Amniotic epithelial cell (primary cell): ENCODE results near the gene NKX1-1.
A peak's percentile ranks its signal among the peaks of the same experiment; 100 is the strongest.

Experiments used
- DNase-seq: peaks from one replicate; pipeline ENCODE4 v3.0.0-alpha.2; 2010; ENCODE audit warnings: low read depth

NKX1-1 gene

DNA sequence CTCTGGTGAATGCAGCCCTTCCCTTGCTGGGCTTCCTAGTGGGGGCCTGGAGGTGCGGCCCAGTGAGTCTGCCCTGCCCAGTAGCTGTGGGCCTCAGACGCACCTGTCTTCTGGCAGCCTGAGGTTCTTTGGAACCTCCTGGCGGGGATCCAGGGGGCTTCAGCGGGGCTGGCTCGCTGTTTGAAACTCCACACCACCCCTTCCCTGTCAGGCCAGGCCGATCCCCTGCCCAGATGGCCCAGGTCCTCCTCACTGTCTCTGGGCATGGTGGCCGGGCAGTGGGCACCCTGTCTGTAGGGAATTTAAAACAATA, 10.7 kb upstream of the NKX1-1 start:
- no peak for DNase-seq

DNA sequence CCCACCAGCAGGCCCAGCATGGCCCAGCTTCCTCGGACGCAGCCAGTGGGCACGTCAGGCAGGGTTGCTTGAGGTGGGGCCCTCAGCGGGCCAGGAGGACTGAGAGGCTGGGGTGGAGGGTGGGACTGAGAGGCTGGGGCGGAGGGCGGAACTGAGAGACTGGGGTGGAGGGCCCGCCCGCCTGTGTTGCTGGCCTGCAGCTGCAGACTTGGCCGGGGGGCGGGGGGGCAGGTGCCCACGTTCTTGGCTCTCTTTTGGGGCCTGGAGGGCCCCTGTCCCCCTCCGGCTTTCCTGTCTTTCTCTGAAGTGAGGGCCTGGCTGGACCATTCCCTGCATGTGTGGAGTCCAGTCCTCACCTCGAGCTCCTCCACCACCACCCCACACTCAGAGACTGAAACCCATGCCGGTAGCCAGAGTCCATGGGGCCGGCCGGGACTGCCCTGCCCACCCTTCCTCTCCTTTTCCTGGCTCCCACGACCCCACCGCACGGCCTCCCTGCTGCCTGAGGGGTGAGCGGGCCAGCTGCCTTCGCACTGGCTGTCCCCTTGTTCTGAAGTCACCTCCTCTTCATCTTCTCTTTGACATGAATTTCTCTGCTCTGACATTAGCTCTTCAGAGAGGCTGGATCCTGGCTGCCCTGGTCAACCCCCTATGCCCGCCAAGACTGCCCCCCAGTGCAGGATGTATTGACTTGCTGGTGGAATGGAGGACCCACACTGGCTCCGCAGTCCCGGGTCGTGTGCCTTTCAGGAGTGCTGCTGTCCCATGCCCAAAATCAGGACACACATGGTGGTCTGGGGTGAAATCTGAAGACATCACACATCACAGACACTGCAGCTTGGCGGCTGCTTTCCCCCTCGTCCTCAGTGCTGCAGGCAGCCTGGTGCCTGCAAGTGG, 10.1 kb upstream of the NKX1-1 start:
- DNase-seq, result no peak

DNA sequence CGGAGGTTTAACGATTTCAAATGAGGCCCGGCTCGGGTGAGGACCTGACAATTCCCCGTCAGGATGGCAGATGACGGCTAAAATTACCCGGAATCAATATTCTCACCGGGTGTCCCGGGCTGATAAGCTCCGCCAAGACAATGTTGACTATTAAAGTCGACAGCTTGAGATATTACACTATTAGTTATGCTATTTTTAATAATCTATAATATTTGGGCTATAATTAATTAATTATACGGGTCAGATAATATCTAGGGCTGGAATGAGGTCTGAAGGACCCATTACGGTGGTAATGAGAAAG, 9.4 kb upstream of the NKX1-1 start:
- no peak for DNase-seq

GRCh38 chr4:1414831-1415680, 8.8 kb upstream of the NKX1-1 start:
- no peak for DNase-seq

DNA sequence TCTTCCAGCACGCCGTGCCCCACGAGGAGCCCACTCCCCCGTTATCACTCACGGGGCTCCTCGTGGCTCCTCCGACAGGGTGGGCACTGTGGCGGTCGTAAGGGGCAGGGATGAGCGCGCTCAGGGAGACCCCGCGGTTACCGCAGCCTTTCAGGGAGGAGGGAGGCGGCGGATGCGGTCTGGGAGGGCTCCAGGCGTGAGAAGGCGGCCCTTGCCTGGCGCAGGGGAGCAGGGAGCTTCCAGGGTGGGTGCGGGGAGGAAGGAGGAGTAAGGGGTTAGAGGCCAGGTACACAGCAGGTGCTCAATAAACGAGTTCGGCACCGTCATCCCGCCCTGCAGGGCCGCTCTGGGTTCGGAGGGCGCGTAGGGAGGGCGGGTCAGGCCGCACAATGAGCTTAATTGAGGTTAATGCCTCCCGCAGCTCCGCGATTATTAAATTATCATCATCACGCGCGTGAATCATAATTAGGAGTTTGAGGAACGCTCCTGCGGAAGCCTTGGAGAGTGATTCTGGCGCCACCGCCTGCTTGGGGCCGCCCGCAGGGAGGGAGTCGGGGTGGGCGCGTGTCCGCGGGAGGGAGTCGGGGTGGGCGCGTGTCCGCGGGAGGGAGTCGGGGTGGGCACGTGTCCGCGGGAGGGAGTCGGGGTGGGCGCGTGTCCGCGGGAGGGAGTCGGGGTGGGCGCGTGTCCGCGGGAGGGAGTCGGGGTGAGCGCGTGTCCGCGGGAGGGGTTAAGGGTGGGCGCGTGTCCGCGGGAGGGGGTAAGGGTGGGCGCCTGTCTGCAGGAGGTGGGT, 7.6 kb upstream of the NKX1-1 start:
- DNase-seq, result no peak

- no peak for DNase-seq
These were observed 7.0 kb upstream of the NKX1-1 start for GRCh38 chr4:1413204-1413663.

DNA sequence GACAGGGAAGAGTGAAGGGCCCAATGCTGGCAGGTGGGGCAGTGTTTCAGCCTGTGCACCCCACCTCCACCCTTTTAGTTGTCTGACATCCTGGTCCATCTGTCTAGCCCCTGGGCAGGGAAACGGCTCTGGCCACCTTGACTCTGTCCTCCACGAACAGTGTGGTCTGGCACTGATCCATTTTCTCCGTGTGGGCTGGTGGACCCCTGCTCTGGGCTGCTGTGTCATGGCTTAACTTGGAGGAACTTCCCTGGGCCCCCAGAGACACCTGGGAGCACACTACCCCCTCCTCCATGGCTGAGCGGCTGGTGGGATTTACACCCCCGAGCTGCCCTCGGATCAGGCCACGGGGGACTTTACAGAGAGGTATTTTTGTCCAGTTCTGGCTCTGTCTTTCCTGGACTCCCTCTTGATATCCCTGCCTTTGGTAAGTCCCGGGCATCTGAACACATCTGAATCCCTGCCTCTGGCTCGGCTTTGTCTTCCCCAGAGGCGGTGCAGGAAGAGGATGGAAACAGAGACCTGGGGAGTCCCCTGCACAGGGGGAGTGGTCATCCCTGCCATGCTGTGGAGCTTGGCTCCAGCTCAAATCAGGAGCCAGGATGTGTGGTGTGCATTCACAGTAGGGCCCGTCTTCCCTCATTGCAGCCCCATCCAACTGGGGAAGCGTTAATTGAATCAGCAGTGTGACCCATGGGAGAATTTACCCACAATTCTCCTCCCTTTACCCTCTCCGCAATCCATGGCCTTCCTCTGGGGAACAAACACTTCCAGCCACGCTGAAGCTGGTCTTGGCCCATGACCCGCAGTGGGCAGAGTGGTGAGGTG, 6.3 kb upstream of the NKX1-1 start:
- DNase-seq, result no peak

GRCh38 chr4:1411436-1412375, 5.5 kb upstream of the NKX1-1 start:
- no peak for DNase-seq

DNA sequence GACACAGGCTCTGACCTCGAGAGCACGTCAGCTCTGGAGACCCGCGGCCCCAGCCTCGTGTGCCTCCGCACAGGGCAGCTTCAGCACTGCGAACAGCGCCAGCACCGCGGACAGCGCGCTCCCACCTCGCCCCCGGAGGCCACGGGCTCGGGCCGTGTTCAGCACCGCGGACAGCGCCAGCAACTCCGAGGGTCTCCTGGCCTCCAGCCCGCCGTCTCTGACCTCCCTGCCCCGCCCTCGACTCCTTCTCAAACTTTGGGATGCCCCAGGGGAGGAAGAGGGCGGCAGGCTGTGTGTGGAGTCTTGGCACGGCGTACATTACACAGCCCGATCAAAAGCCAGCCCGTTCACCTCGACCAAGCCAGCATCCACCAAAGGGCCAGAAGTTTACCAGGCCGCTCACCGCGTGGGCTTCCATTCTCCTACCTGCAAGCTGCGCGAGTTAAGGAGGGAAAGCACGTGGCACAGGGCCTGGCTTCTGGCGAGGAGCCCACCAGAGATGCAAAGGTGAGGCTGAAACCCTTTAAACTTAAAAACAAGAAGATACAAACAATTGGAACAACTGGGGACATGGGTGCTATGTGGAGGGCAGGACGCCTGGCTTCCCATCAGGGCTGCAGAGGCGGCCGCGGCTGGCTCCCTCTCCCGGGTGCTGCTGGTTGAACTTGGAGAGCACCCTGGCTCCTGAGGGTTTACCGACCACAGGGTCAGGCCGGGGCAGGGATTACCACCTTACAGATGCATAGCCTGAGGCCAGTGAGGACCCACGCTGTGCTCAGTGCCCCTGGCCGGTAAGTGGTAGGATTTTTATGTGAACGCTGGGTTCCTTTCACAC, 4.5 kb upstream of the NKX1-1 start:
- DNase-seq, result peak; percentile 9

DNA sequence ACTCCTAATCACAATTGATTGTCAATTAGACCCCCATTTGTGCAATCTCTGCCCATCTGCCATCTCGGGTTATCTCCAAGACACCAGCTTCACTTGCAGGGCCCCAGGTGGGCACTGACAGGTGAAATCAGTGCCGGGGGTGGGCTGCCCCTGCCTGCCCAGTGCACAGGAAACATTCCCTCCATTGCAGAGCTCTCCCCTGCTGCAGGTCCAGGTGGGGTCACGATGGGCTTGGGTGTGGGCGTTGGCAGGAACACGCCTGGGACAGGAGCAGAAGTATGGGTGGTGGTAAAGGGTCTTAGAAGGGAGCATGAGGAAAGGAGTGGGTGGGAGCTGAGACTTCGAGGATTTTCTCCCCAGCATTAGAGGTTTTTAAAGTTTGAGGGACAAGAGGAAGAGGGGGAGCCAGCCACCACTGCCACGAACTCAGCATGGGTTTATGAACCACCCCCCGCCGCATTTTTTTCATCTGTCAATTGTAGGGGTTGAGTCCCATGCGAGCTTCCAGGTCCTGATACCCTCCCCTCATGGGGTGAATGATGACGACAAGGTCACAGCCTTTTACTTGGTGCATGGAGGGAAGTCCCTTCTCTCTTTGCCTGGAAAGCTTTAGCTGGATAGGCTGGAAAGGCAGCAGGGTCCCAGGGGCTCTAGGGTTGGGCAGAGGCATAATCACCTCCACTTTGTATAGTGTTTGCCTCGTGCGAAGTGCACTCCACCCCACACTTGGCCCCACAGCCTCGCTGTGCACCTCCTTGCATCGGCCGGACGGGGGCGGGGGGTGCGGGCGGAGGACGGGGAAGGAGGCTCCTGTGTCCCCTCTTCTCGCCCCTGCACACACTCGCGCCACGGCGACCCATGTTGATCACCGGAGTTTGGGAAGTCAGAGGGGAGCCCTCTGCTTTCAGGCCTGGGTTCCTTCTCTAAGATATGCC, 3.5 kb upstream of the NKX1-1 start:
- DNase-seq, result no peak

GRCh38 chr4:1409079-1409478, 2.8 kb upstream of the NKX1-1 start:
- no peak for DNase-seq

- DNase-seq, result no peak
These were observed 2.2 kb upstream of the NKX1-1 start for GRCh38 chr4:1408418-1408817.

- no peak for DNase-seq
These were observed 1.6 kb upstream of the NKX1-1 start for GRCh38 chr4:1407657-1408333.

GRCh38 chr4:1406981-1407656, 877 bp upstream of the NKX1-1 start:
- DNase-seq, result no peak

DNA sequence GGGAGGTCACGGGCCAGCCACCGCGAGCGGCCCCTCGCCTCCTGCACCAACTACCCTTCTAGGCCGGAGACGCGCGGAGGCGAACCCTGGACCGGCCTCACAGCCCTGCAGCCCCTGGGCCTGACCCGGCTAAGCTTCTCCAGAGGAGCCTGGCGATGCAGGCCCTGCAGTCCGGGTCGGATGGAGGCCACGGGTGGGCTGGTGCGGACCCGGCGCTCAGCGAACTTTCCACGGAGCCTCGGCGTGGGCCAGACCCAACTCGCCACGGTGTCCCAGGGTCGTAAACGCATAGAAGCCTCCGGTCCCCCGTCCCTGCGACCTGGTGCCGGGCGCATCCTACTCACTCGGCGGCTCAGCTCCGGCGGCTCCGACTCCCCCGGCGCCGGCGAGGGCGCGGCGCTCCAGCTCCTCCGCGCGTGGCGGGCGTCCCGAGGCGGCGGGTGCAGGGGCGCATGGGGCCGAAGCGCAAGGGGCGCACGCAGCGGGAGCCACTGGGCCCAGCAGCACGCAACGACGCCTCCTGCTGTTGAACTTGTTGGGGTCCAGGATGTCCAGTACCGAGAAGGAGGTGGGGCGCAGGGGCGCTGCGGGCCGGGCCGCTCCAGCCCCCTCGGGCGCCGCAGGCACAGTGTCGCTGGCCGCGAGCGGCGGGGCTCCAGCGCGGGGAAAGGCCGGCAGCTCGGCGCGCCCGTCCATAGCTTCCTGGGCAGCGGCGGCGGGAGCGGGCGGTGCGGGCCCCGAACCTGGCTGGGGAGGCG, 427 bp downstream of the NKX1-1 start:
- no peak for DNase-seq

DNA sequence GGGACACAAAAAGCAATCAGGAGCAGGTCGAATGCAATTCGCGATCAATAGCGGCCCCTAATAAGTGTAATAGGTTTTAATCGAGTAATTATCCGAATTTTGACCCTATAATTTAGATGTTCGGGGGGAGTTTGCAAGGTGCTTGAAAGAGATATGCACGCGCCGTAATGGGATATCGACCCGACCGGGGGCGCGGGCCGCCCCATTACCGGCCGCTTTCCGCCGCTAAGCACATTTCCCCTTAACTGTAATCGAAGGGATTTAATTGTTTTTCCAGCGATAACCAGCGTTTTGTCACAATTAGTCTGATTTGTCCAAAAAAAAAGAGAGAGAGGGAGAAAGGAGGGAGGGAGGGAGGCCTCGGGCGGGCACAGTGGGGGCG, 997 bp downstream of the NKX1-1 start:
- no peak for DNase-seq
